ENCODE data around the gene APBB2.

Gene APBB2

DNA sequence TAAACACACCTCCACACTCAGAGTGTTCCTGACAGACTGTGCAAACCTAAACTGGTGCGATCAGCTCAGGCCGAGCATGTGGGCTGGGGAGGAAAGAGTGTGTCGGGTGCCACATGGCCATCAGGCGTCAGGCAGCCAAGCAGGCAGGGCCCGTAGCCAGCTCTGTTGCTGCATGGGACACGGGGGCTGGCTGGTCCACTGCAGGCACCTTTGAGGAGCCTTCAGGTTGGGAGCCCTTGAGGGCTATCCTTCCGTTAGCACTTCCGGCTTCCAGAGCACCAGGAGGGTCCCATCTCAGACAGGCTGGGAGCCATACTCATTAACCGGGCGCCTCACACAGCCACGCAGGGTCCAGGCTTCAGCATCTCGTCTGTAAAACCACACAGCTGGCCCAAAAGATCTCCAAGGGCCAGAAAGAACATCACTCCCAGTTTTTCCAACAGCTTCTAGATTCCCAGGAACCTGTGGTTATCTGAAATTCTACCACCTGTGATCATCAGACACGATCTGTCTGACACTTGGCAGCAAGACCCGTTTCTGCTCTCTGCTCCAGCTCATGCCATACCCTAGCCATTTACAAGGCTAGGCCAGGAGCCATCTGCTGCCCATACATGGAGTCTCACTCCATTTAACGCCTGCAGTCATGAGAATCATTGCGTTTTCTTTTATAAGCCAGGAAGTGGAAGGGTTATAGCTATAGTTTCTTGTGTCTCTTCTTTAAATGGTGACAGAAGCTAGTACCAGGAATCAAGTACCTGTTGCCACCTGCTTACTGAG lies 377.1 kb downstream of the APBB2 start:
- TF ChIP-seq, protein P1, sequence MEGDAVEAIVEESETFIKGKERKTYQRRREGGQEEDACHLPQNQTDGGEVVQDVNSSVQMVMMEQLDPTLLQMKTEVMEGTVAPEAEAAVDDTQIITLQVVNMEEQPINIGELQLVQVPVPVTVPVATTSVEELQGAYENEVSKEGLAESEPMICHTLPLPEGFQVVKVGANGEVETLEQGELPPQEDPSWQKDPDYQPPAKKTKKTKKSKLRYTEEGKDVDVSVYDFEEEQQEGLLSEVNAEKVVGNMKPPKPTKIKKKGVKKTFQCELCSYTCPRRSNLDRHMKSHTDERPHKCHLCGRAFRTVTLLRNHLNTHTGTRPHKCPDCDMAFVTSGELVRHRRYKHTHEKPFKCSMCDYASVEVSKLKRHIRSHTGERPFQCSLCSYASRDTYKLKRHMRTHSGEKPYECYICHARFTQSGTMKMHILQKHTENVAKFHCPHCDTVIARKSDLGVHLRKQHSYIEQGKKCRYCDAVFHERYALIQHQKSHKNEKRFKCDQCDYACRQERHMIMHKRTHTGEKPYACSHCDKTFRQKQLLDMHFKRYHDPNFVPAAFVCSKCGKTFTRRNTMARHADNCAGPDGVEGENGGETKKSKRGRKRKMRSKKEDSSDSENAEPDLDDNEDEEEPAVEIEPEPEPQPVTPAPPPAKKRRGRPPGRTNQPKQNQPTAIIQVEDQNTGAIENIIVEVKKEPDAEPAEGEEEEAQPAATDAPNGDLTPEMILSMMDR (conservative IDR thresholded peaks at IDR 0.05) = peak; percentile 42
- H3K27ac ChIP-seq = peak overlapping the region; percentile 59

DNA sequence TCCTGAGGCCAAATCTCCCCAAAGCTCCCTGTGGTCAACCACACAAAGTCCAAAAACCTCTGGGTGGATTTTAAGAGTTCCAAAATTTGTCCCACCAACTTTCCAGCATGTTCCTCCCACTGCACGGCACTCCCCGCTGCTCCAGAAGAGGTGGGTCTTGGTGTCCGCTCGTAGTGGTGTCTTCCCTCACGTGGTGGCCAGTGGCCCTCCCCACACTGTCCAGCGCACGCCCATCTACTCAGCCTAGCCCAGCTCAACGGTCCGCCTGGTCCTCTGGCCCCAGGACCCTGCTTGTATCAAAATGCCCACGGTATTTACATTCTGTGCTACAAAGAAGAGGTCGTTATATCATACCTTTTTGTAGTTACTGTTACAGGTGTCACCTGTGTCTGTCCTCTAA lies 381.1 kb downstream of the APBB2 start:
- H3K27ac ChIP-seq = no peak overlapping the region
- TF ChIP-seq, protein P1 (conservative IDR thresholded peaks at IDR 0.05) = no peak

DNA sequence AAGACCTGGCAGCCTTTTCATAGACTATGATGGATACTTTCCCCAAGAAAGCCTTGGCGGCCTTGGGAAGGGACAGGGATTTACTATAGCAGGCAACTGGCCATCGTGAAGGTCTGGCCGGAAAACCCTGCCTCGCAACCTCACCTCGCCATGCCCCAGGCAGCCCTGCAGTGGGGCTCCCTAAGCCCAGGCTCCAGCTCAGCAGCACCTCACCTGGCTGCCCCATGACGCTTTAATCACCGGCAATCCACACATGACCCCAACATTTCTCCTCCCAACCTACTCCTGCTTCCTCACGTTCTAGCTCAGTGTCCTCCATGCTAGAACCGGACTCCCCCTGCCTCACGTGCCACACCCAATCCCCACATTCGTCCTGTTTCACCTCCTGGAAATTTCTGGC lies 382.2 kb downstream of the APBB2 start:
- H3K27ac ChIP-seq = no peak overlapping the region
- TF ChIP-seq, protein P1 (conservative IDR thresholded peaks at IDR 0.05) = no peak

DNA sequence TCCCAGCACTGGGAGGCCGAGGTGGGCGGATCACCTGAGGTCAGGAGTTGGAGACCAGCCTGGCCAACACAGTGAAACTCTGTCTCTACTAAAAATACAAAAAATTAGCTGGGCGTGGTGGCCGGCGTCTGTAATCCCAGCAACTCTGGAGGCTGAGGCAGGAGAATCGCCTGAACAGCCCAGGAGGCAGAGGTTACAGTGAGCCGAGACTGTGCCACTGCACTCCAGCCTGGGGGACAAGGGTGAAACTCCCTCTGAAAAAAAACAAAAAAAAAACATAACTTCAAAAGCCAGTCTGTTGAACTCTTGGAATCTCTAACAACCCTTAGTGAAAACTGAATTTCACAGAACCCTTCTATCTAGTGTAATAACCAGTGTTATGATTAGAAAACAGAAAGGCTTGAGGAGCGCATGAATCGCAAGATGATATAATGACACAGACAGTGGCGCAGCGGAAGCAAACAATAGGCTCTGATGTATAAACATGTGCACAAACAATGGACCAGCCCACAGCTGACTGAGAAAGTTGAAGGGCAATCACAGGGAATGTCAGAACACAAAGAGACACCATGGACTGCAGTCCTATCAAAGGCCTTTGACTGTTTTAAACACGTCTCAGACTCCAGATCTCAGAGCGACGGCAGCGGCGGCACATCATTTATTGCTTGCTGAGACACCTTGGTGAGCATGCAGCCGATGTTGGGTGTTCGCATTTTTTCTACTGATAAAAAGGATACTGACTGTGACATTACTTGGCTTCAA lies 383.0 kb downstream of the APBB2 start:
- H3K27ac ChIP-seq = no peak overlapping the region
- TF ChIP-seq, protein P1 (conservative IDR thresholded peaks at IDR 0.05) = no peak

DNA sequence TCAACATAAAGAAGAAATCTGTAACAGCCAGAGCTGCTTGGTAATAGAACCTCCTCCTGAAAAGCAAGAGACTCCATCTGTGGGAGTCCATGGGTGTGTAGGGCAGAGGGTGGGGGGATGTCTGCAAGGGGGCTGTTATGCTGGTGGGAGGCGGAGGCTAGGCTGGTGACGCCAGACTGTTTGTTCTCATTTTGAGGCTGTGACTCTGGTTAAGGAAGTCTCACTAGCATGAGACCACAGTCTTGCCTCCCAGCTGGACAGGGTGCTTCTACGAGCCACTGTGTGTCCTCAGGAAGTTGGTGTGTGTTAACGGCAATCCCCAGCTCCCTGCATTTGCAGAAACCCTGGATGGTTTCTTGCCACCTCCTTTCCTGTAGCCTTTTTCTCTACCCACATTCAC lies 384.8 kb downstream of the APBB2 start:
- TF ChIP-seq, protein P1 (conservative IDR thresholded peaks at IDR 0.05) = no peak
- no peak overlapping the region for H3K27ac ChIP-seq

DNA sequence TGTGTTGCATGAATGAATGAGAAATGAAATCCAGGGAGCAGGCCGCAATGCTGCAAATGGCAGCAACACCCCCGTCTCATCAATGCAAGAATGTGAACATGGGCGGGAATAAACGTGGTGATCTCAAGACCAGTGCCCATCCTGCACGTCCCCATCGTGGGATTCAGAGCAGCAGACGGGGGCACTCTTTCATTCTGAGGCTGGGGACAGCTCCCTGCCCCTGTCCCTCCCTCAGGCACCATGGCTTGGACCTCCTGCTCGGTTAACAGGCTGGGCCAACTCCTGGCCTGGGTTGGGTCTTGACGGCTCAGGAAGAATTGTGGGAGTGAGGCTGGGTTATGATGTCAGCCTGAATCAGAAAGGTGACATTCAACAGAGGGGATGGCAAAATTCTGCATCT lies 385.7 kb downstream of the APBB2 start:
- no peak overlapping the region for H3K27ac ChIP-seq
- TF ChIP-seq, protein P1 (conservative IDR thresholded peaks at IDR 0.05) = no peak

DNA sequence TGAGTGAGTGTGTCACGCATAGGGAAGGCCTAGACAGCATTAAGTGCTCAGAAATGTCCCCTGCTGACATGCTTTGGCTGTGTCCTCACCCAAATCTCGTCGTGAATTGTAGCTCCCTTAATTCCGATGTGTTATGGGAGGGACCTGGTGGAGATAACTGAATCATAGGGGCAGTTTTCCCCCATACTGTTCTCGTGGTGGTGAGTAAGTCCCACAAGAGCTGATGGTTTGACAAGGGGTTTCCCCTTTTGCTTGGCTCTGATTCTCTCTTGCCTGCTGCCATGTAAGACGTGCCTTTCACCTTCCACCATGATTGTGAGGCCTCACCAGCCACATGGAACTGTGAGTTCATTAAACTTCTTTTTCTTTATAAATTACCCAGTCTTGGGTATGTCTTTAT lies 386.6 kb downstream of the APBB2 start:
- TF ChIP-seq, protein P1 (conservative IDR thresholded peaks at IDR 0.05) = no peak
- H3K27ac ChIP-seq = no peak overlapping the region

Data from VCaP (cell line).